T-helper 1 cell treated with Interleukin-12 subunit alpha and Interleukin-12 subunit beta and Interleukin-4 antibody, amounts not matched to agents 30 μg/mL and 1 μg/mL, for 36 hours (primary cell): ENCODE data around the gene PLXNA3.

ENCODE experiments used
- H3K27ac Mint-ChIP-seq: one replicate; pipeline ENCODE4 v1.8.0; 2021; ENCODE audit warnings: mild to moderate bottlenecking, mixed read lengths
- H3K27me3 Mint-ChIP-seq: one replicate; pipeline ENCODE4 v1.8.0; 2021; ENCODE audit warnings: low read depth, mixed read lengths
- H3K36me3 Mint-ChIP-seq: one replicate; pipeline ENCODE4 v1.8.0; 2021; ENCODE audit warnings: low read depth, mixed read lengths
- H3K4me1 Mint-ChIP-seq: one replicate; pipeline ENCODE4 v1.8.0; 2021; ENCODE audit warnings: low read depth, mixed read lengths
- H3K4me3 Mint-ChIP-seq: one replicate; pipeline ENCODE4 v1.8.0; 2021; ENCODE audit warnings: mild to moderate bottlenecking, moderate library complexity, mixed read lengths
- H3K9me3 Mint-ChIP-seq: one replicate; pipeline ENCODE4 v1.8.0; 2021; ENCODE audit warnings: mixed read lengths

The PLXNA3 gene

GRCh38 chrX:154458116-154458953, at the start of gene PLXNA3:
TSS of gene PLXNA3 (plus strand) at chrX:154458281. CDS start at chrX:154460184, 1,903 bp downstream.
- Mint-ChIP-seq H3K9me3 (no peaks in the 10 kb centered on the region), H3K4me1 (peaks cover 7% of the 10 kb centered on the region), H3K27me3 (no peaks in the 10 kb centered on the region), H3K27ac (peak within 1 kb of the TSS; percentile 97), H3K4me3 (peak within 1 kb of the TSS; percentile 98), H3K36me3 (peaks cover 4% of the 10 kb centered on the region)

GRCh38 chrX:154408659-154409221, 49.3 kb upstream of the PLXNA3 start:
- Mint-ChIP-seq H3K4me3 (peak overlapping the region; percentile 64), H3K36me3 (peaks cover 5% of the 10 kb centered on the region), H3K27ac (peak overlapping the region; percentile 21), H3K27me3 (no peaks in the 10 kb centered on the region), H3K9me3 (no peaks in the 10 kb centered on the region), H3K4me1 (peaks cover 13% of the 10 kb centered on the region)

GRCh38 chrX:154409222-154409871, 48.7 kb upstream of the PLXNA3 start, which contains the start of gene DNASE1L1:
TSS of gene DNASE1L1 (minus strand) at chrX:154409254. CDS start at chrX:154405568, 3,686 bp downstream.
- Mint-ChIP-seq H3K27ac (peak within 1 kb of the TSS; percentile 21), H3K27me3 (no peaks in the 10 kb centered on the region), H3K4me3 (peak within 1 kb of the TSS; percentile 64), H3K36me3 (peaks cover 5% of the 10 kb centered on the region), H3K9me3 (no peaks in the 10 kb centered on the region), H3K4me1 (peaks cover 13% of the 10 kb centered on the region)

- Mint-ChIP-seq H3K9me3 (no peaks in the 10 kb centered on the region), H3K4me1 (peaks cover 15% of the 10 kb centered on the region), H3K27ac (peak overlapping the region; percentile 95), H3K27me3 (no peaks in the 10 kb centered on the region), H3K36me3 (peaks cover 8% of the 10 kb centered on the region), H3K4me3 (peak overlapping the region; percentile 77)
Measured at GRCh38 chrX:154411981-154412340, 46.1 kb upstream of the PLXNA3 start.

GRCh38 chrX:154412468-154412867, 45.6 kb upstream of the PLXNA3 start:
- H3K9me3 Mint-ChIP-seq, result no peaks in the 10 kb centered on the region

GRCh38 chrX:154413142-154413541, 44.9 kb upstream of the PLXNA3 start:
- no peaks in the 10 kb centered on the region for H3K27me3 Mint-ChIP-seq
- H3K36me3 Mint-ChIP-seq, result peaks cover 8% of the 10 kb centered on the region
- H3K9me3 Mint-ChIP-seq, result no peaks in the 10 kb centered on the region
- peak overlapping the region; percentile 95 for H3K27ac Mint-ChIP-seq
- peak overlapping the region; percentile 77 for H3K4me3 Mint-ChIP-seq
- H3K4me1 Mint-ChIP-seq, result peaks cover 15% of the 10 kb centered on the region

More at GRCh38 chrX:154412468-154412867, 45.6 kb upstream of the PLXNA3 start:
- Mint-ChIP-seq H3K4me1 (peaks cover 15% of the 10 kb centered on the region), H3K4me3 (peak overlapping the region; percentile 77), H3K36me3 (peaks cover 8% of the 10 kb centered on the region), H3K27ac (peak overlapping the region; percentile 95), H3K27me3 (no peaks in the 10 kb centered on the region)

GRCh38 chrX:154417157-154417556, 40.9 kb upstream of the PLXNA3 start:
- Mint-ChIP-seq H3K27me3 (no peaks in the 10 kb centered on the region), H3K4me3 (no peak overlapping the region), H3K9me3 (no peaks in the 10 kb centered on the region), H3K36me3 (peaks cover 6% of the 10 kb centered on the region), H3K4me1 (peaks cover 7% of the 10 kb centered on the region), H3K27ac (no peak overlapping the region)

- Mint-ChIP-seq H3K27me3 (no peaks in the 10 kb centered on the region), H3K27ac (no peak overlapping the region), H3K4me1 (peaks cover 2% of the 10 kb centered on the region), H3K4me3 (no peak overlapping the region), H3K9me3 (no peaks in the 10 kb centered on the region), H3K36me3 (peaks cover 3% of the 10 kb centered on the region)
Measured at GRCh38 chrX:154419189-154419588, 38.9 kb upstream of the PLXNA3 start.

- H3K36me3 Mint-ChIP-seq, result peaks cover 3% of the 10 kb centered on the region
Measured at GRCh38 chrX:154419688-154420401, 38.2 kb upstream of the PLXNA3 start.

GRCh38 chrX:154420402-154420756, 37.7 kb upstream of the PLXNA3 start:
- Mint-ChIP-seq H3K27ac (no peak overlapping the region), H3K36me3 (peaks cover 3% of the 10 kb centered on the region), H3K27me3 (no peaks in the 10 kb centered on the region), H3K4me1 (peaks cover 5% of the 10 kb centered on the region), H3K4me3 (no peak overlapping the region), H3K9me3 (no peaks in the 10 kb centered on the region)

More at GRCh38 chrX:154419688-154420401, 38.2 kb upstream of the PLXNA3 start:
- H3K4me3 Mint-ChIP-seq, result no peak overlapping the region
- peaks cover 5% of the 10 kb centered on the region for H3K4me1 Mint-ChIP-seq
- no peaks in the 10 kb centered on the region for H3K27me3 Mint-ChIP-seq
- H3K9me3 Mint-ChIP-seq, result no peaks in the 10 kb centered on the region
- H3K27ac Mint-ChIP-seq, result no peak overlapping the region

GRCh38 chrX:154426916-154427770, 30.9 kb upstream of the PLXNA3 start:
- Mint-ChIP-seq H3K27ac (no peak overlapping the region), H3K4me1 (peaks cover 21% of the 10 kb centered on the region), H3K9me3 (no peaks in the 10 kb centered on the region), H3K36me3 (peaks cover 5% of the 10 kb centered on the region), H3K4me3 (peak overlapping the region; percentile 83), H3K27me3 (no peaks in the 10 kb centered on the region)

- H3K4me1 Mint-ChIP-seq, result peaks cover 21% of the 10 kb centered on the region
- no peaks in the 10 kb centered on the region for H3K27me3 Mint-ChIP-seq
- no peaks in the 10 kb centered on the region for H3K9me3 Mint-ChIP-seq
- H3K27ac Mint-ChIP-seq, result peak within 1 kb of the TSS; percentile 84
- peak within 1 kb of the TSS; percentile 83 for H3K4me3 Mint-ChIP-seq
- H3K36me3 Mint-ChIP-seq, result peaks cover 8% of the 10 kb centered on the region
Measured at GRCh38 chrX:154428176-154429171, 29.6 kb upstream of the PLXNA3 start, which contains the start of gene ATP6AP1. TSS of gene ATP6AP1 (plus strand) at chrX:154428677. CDS start at chrX:154428693, 16 bp downstream.
